ENCODE results near the gene SYNPO2. TPM values are rescaled to one million over a fixed set of nuclear protein-coding genes. Genes with fewer than 3 reads are reported as not detected.

Gene SYNPO2
- total and polyA plus RNA-seq, 2 of the 13 experiments (the other 11 are each of a cell fraction or from before 2014, with no cell fraction given): not detected

DNA sequence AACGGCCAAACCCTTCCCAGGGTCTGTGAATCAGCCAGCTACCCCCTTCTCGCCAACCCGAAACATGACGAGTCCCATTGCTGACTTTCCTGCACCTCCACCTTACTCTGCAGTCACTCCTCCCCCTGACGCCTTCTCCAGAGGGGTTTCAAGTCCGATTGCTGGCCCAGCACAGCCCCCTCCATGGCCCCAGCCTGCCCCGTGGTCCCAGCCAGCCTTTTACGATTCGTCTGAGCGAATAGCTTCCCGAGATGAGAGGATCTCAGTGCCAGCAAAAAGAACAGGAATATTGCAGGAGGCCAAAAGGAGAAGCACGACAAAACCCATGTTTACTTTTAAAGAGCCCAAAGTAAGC, 141.9 kb downstream of the SYNPO2 start (continued):
- TF ChIP-seq, protein P1, sequence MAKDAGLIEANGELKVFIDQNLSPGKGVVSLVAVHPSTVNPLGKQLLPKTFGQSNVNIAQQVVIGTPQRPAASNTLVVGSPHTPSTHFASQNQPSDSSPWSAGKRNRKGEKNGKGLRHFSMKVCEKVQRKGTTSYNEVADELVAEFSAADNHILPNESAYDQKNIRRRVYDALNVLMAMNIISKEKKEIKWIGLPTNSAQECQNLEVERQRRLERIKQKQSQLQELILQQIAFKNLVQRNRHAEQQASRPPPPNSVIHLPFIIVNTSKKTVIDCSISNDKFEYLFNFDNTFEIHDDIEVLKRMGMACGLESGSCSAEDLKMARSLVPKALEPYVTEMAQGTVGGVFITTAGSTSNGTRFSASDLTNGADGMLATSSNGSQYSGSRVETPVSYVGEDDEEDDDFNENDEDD (CRISPR knock-in tag; IDR thresholded peaks at IDR 0.05; ENCODE audit: borderline replicate concordance): no peak
- TF ChIP-seq, protein P2, sequence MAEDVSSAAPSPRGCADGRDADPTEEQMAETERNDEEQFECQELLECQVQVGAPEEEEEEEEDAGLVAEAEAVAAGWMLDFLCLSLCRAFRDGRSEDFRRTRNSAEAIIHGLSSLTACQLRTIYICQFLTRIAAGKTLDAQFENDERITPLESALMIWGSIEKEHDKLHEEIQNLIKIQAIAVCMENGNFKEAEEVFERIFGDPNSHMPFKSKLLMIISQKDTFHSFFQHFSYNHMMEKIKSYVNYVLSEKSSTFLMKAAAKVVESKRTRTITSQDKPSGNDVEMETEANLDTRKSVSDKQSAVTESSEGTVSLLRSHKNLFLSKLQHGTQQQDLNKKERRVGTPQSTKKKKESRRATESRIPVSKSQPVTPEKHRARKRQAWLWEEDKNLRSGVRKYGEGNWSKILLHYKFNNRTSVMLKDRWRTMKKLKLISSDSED (CRISPR knock-in tag; IDR thresholded peaks at IDR 0.05): no peak

DNA sequence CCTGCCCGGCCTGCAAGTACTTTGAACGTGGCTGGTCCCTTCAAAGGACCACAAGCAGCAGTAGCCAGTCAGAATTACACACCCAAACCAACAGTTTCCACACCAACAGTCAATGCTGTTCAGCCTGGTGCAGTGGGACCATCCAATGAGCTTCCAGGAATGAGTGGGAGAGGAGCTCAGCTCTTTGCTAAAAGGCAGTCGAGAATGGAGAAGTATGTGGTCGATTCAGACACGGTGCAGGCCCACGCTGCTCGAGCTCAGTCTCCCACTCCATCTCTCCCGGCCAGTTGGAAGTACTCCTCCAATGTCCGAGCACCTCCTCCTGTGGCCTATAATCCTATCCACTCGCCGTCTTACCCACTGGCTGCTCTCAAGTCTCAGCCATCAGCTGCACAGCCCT, 142.6 kb downstream of the SYNPO2 start:
- H3K79me2 ChIP-seq (ENCODE audit: insufficient read depth, low read length): no peaks in the 10 kb centered on the region
- no peaks in the 10 kb centered on the region for H3K9me3 ChIP-seq (ENCODE audit: low read length)
- in situ Hi-C loops (cut with HindIII; ENCODE audit: extremely low pct_ligation_motif_present, low pct_unique_long_range_greater_than_20kb): no loop called here
- intact Hi-C loops (cut with micrococcal nuclease; ENCODE audit: unreplicated experiment): no loop called here
- no TSS peak for BruUV-seq (replicated peaks)
- no peak overlapping the region for H2AFZ ChIP-seq (ENCODE audit: low read length)
- no peaks in the 10 kb centered on the region for H3K36me3 ChIP-seq (replicated peaks in 1 of 2; ENCODE audit: control insufficient read depth in 1 of 2, insufficient read depth in 2 of 2, low read length in 2 of 2)
- no peaks in the 10 kb centered on the region for H3K4me1 ChIP-seq (ENCODE audit: insufficient read depth, low read length)
- no peak overlapping the region for H3K27ac ChIP-seq (ENCODE audit: extremely low read length, insufficient read depth, low read length)
- H3K4me3 ChIP-seq (replicated peaks in 1 of 3; ENCODE audit: insufficient read depth in 1 of 3, low read depth in 2 of 3, low read length in 3 of 3): no peak overlapping the region
- no peak; the same call in 2 of the 3 replicates for ATAC-seq
- no peak for TF ChIP-seq SIX4 (CRISPR knock-in tag; IDR thresholded peaks at IDR 0.05)
- TF ChIP-seq TBP (CRISPR knock-in tag; IDR thresholded peaks at IDR 0.05): no peak
- TF ChIP-seq ZNF20 (CRISPR knock-in tag; IDR thresholded peaks at IDR 0.05): no peak
- TF ChIP-seq ZNF34 (CRISPR knock-in tag; IDR thresholded peaks at IDR 0.05; ENCODE audit: borderline replicate concordance): no peak
- TF ChIP-seq, protein P3, sequence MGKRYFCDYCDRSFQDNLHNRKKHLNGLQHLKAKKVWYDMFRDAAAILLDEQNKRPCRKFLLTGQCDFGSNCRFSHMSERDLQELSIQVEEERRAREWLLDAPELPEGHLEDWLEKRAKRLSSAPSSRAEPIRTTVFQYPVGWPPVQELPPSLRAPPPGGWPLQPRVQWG (CRISPR knock-in tag; IDR thresholded peaks at IDR 0.05; ENCODE audit: borderline replicate concordance, low read depth): no peak
- TF ChIP-seq ZNF282 (IDR thresholded peaks at IDR 0.05; ENCODE audit: partially characterized antibody): no peak
- no peak for TF ChIP-seq HNRNPK (IDR thresholded peaks at IDR 0.05; ENCODE audit: low read depth, low read length, poor library complexity, severe bottlenecking)
- no peak for TF ChIP-seq CEBPG (CRISPR knock-in tag; IDR thresholded peaks at IDR 0.05)
- no peak for TF ChIP-seq SP1 (IDR thresholded peaks at IDR 0.05)
- no peak for TF ChIP-seq SP1 (CRISPR knock-in tag; IDR thresholded peaks at IDR 0.05)
- no peak for TF ChIP-seq NBN (conservative IDR thresholded peaks at IDR 0.05)
- TF ChIP-seq NFIC (IDR thresholded peaks at IDR 0.05; ENCODE audit: low read length): no peak
- no peak for TF ChIP-seq NFRKB (IDR thresholded peaks at IDR 0.05)
- TF ChIP-seq ZNF33B (CRISPR knock-in tag; IDR thresholded peaks at IDR 0.05): no peak
- TF ChIP-seq ZNF557 (CRISPR knock-in tag; IDR thresholded peaks at IDR 0.05): no peak
- no peak for TF ChIP-seq RELA (CRISPR knock-in tag; IDR thresholded peaks at IDR 0.05)
- no peak for TF ChIP-seq ZFYVE20 (CRISPR knock-in tag; IDR thresholded peaks at IDR 0.05; ENCODE audit: borderline replicate concordance, low read depth)
- TF ChIP-seq ISL2 (CRISPR knock-in tag; IDR thresholded peaks at IDR 0.05): no peak
- no peak for TF ChIP-seq EED (CRISPR knock-in tag; IDR thresholded peaks at IDR 0.05)
- no peak for TF ChIP-seq DNMT1 (CRISPR knock-in tag; IDR thresholded peaks at IDR 0.05)
- no peak for TF ChIP-seq TBX3 (IDR thresholded peaks at IDR 0.05; ENCODE audit: borderline replicate concordance)
- no peak for DNase-seq (ENCODE audit: low spot score)
- peaks cover 0 to 23% of the 10 kb centered on the region in 2 experiments; a peak in 2 of 5 replicates for H3K27me3 ChIP-seq (ENCODE audit: control insufficient read depth in 1 of 2, insufficient read depth in 2 of 2, low read length in 2 of 2)
- ChIA-PET CTCF (ENCODE audit: low intra/inter-chr PET ratio, low total read pairs) (no interaction called here), POLR2A (no interaction called here)
- H3K9ac ChIP-seq (ENCODE audit: insufficient read depth, low read depth, low read length): no peak overlapping the region
- WGBS (ENCODE audit: low lambda C conversion rate): 28% methylated on average over 9 of the region's 11 CpGs
- no peak for FAIRE-seq
- H4K20me1 ChIP-seq (ENCODE audit: insufficient read depth, low read length): no peaks in the 10 kb centered on the region
- H3K4me2 ChIP-seq (ENCODE audit: low read depth, low read length): no peak overlapping the region

All from HepG2 (cell line).